GM12875 (cell line): ENCODE data around the gene RHBDF1.
"Not testable (repeated sequence)": the region's sequence is repeated elsewhere in the genome, so short reads cannot be mapped to it uniquely, and the experiment has no call there.

Source experiments
- H3K4me3 ChIP-seq: one replicate; pipeline ENCODE4 v1.5.1; 2011; ENCODE audit warnings: low read depth, low read length, control low read depth
- CTCF ChIP-seq: IDR thresholded peaks from 2 replicates; pipeline ENCODE4 v1.5.1; 2011; ENCODE audit warnings: low read depth, mild to moderate bottlenecking, control low read depth, inconsistent platforms, low read length, moderate library complexity, borderline replicate concordance; ENCODE audit not compliant: insufficient read depth

RHBDF1 gene

GRCh38 chr16:47234-47633 is 25.2 kb downstream of the RHBDF1 start:
- no peak for TF ChIP-seq CTCF

DNA sequence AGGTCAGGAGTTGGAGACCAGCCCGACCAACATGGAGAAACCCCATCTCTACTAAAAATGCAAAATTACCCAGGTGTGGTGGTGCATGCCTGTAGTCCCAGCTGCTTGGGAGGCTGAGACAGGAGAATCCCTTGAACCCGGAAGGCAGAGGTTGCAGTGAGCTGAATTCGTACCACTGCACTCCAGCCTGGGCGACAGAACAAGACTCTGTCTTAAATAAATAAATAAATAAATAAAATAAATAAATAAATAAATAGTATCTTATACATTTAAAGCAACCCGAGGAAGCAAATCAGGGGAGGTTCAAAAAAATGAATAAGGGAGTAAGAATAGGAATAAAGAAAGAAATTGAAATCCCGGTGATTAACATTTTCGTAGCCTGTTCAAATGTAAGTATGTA is 25.9 kb downstream of the RHBDF1 start:
- H3K4me3 ChIP-seq: not testable (repeated sequence)

More at GRCh38 chr16:47234-47633, 25.2 kb downstream of the RHBDF1 start:
- no peak overlapping the region for H3K4me3 ChIP-seq

DNA sequence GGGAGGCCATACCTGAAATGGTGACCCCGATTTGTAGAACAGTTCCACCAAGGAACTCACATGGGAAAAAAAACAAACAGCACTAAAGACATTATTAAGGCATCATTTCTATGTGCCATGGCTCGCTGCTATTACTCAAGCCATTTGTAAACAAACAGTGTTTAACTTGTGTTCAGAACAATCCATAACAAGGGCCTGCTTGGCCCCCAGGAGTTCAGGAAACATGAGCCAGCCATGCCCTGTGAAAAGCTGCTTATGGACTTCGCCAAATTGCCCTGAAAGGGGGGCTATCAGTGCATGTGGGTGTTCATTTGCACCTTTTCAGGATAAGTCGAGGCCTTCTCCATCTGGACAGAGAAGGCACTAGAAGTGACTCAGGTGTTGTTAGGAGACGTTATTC is 27.0 kb downstream of the RHBDF1 start:
- H3K4me3 ChIP-seq: no peak overlapping the region
- no peak for TF ChIP-seq CTCF

DNA sequence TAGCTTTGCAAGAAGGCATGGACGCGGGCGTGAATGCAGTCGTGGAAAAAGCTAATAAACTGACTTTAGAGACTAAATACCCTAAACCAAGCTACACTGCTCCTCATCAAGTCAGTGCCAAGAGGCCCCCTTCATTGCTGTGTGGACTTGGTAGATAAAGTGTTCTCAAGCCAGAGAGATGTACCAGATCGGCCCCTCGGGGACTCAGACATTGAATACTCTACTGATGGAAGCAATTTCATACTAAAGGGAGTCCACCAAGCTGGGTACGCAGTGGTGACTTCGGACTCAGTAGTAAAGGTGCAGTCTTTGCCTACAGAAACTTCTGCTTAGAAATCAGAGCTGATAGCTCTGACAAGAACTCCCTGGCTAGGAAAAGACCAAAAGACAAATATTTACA is 27.8 kb downstream of the RHBDF1 start:
- TF ChIP-seq CTCF: no peak
- no peak overlapping the region for H3K4me3 ChIP-seq

DNA sequence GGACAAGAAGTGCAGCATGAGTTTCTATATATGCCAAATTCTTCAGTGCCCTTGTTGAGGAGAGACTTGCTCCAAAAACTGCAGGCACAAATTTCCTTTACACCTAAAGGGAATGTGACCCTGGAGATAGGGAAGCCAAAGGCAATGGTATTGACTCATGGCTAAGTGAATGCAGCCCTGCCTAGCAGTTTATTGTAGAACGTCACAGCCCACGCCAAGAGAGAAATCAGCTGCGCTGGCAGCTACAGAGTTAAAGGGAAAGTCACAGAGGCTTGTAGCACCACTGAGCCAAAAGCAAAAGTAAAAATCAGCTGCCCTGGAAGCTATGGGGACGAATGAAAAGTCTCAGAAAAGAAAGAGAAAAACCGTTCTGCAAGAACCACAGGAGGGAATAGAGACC is 29.1 kb downstream of the RHBDF1 start:
- no peak for TF ChIP-seq CTCF
- no peak overlapping the region for H3K4me3 ChIP-seq

- no peak overlapping the region for H3K4me3 ChIP-seq
- no peak for TF ChIP-seq CTCF
Measured at GRCh38 chr16:42691-43090, 29.7 kb downstream of the RHBDF1 start.

- no peak for TF ChIP-seq CTCF
- H3K4me3 ChIP-seq: no peak overlapping the region
Measured at GRCh38 chr16:42069-42457, 30.4 kb downstream of the RHBDF1 start.

- no peak for TF ChIP-seq CTCF
Measured at GRCh38 chr16:41439-42068, 30.9 kb downstream of the RHBDF1 start.

More at GRCh38 chr16:41439-42068, 30.9 kb downstream of the RHBDF1 start:
- H3K4me3 ChIP-seq: no peak overlapping the region
